ENCODE measurements around the gene SLC12A7.
"Not testable (repeated sequence)": the region's sequence is repeated elsewhere in the genome, so short reads cannot be mapped to it uniquely, and the experiment has no call there.

Gene SLC12A7

GRCh38 chr5:1140171-1140817 lies 28.4 kb upstream of the SLC12A7 start:
- DNase-seq: peak; percentile 99

DNA sequence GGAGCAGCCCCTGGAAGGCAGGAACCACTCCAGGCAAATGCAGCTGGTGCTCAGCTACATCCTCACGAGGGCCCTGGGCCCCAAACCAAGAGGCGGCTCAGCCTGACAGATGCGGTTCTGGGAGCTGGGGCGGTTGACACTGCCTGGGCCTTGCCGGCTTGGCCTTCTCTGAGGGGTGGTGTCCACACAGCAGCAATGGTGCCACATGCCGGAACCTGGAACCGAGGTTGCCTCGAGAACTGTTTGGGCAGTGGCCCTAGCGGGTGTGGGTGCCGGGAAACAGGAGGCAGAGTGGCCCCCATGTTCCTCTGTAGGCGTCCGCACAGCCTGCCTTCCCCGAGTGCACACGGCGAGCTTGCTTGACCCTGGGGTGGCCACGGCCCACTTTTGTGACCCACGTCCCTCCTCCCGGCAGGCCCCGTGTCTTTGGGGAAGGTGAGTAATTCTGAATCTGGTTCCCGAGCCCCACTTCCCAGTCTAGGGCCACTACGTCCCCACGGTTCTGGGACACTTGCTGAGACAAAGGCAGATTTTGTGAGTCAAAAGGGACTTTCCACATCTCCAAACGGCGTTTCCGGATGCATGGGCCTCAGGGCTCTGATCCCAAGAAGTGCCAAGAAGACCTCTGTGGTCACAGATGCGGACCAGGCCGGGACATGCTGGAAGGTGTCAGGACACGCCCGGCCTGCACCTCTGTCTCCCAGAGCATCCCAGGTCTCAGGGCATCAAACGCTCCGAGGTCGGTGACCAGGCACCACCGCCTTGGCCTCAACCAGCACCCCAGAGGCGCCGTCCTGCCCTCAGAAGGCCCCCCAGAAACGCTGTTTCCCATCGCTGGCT lies 27.7 kb upstream of the SLC12A7 start:
- no peak for DNase-seq

GRCh38 chr5:1138445-1139245 lies 26.8 kb upstream of the SLC12A7 start:
- DNase-seq: no peak

DNA sequence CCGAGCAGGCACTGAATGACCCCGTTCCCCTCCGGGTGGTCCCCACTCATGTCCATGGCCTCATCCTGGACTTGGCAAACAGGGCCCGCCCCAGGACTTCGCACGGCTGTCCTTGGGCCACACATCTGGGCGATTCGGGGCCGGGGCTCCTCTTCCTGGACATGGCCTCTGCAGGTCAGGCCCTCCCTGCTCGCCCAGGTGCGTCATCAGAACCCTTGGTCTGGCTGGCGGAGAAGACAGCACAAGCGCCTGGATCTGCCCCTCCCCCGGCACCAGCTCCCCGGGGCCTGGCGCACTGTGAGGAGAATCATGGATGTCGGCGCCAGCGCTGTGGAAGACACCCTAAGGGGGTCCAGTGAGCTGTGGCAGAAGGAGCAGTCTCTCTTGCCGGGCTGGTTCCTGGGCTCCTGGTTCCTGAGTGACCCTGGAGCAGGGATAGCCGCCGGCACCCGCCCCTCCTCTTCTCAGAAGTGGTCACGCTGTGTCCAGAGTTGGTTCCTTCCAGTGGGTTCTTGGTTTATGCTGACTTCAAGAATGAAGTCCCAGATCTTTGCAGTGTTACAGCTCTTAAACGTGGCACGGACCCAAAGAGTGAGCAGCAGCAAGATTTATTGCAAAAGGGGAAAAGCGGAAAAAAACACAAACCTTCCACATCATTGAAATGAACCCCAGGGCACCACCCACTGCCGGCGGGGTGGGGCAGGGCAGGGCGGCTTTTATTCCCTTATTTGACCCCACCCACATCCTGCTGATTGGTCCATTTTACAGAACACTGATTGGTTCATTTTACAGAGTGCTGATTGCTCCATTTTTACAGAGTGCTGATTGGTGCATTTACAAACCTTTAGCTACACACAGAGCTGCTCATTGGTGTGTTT lies 25.9 kb upstream of the SLC12A7 start:
- no peak for DNase-seq

DNA sequence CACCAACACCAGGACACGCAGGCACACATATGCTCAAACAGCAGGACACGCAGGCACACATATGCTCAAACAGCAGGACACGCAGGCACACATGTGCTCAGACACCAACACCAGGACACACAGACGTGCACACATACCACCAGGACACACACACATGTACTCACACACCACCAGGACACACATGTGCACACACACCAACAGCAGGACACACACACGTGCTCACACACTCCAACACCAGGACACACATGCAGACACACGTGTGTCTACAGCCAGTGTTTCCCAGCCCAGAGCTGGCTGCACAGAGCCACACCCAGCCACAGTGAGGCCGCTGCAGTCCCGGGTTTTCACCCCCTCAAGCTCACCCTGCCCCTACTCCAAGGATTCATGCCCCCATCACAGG lies 25.0 kb upstream of the SLC12A7 start:
- no peak for DNase-seq

- DNase-seq: peak; percentile 78
These were observed 24.0 kb upstream of the SLC12A7 start for GRCh38 chr5:1135696-1136525.

GRCh38 chr5:1134478-1134877 lies 22.6 kb upstream of the SLC12A7 start:
- peak; percentile 38 for DNase-seq

DNA sequence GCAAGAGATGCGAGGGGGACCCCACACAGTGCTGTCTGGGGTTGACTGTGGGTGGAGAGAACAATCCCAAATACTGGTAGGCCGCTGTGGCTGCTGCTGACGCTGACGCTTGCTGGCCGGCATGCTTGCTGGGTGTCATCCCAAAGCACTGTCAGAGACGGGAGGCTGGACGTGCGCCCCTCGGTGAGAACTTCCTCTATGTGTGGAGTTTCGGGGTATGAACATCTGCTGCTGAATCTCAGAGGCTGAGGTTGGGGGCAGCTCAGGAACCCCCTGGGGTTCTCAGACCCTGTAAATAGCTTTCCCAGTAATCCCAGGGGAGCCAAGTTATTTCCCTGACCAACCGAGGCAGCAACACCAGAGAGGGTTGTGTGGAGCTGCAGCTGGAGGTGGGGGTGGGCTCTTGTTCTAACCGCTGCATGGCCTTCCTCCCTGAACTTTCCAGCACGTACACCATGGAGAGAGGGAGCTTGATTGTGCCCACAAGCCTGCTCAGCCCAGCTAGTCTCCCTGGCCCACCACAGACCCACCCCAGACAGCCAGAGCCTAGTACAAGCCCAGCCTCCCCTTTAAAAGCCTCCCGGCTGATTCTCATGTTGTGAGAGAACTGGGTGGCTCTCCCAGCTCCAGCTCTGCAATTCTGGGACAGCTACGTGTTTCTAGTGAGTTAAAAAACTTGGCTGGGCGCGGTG lies 21.8 kb upstream of the SLC12A7 start:
- no peak for DNase-seq

GRCh38 chr5:1133108-1133507 lies 21.2 kb upstream of the SLC12A7 start:
- no peak for DNase-seq

GRCh38 chr5:1132570-1132969 lies 20.7 kb upstream of the SLC12A7 start:
- DNase-seq: no peak

DNA sequence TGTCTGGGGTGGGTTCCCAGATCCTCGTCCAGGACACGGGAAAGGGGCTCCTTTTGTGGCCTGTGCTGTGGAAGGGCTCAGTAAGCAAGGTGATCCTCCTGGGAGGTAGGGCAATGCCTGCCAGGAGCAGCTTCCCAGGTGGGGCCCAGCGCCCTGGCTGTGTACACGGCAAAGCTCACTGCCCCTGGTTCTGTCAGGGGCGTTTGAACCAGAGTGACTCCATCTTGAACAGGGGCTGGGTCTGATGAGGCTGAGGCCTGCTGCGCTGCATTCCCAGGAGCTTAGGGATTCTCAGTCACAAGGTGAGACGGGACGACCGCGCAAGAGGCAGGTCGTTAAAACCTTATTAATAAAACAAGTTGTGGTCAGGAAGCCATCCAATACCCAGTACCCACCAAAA lies 19.9 kb upstream of the SLC12A7 start:
- DNase-seq: no peak

GRCh38 chr5:1131191-1131621 lies 19.3 kb upstream of the SLC12A7 start:
- DNase-seq: no peak

DNA sequence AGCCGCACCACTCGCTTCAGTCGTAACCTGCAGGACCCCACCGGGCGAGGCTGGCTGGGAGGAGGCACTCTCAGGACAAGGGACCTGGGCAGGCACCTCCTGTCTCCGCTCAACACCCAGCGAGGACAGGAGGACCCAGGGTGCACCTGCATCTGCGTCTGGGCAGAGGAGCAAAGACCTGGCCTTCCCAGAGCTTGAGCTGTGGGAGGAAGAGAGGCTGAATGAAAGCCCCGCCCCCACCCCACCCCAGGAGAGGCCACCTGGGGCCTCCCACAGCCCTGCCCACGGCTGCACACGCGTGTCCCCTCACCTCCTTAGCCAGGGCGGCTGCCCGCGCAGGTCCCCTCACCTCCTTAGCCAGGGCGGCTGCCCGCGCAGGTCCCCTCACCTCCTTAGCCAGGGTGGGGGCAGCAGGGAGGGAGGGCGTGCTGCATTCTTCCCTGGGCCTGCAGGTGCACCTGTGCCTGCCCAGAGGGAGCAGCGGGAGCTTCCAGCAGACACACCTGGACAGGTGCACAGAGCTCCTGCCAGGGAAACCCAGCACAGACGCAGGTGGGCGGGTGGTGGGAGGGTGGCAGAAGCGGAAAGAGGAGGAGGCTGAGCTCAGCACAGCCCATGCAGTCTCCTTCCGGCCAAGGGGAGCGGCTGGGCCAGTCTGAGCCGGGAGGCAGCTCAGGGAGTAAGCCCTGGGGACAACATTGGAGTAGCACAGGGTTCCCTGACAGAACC lies 18.5 kb upstream of the SLC12A7 start:
- DNase-seq: peak; percentile 98

DNA sequence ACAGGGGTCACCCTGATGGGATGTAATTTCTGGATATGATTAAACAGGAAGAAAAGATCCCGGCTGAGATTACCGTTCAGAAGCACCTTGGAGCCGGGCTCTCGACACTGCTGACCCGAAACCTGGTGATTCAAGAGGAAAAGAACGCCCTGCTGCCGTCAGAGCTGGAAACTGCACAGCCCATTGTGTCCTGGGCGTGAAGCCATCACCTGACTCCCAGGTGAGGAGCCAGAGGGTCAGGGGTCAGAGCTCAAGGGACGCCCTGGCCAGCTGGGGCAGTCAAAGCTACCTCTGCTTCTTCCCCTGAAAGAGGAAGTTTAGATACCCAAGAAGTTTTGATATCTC lies 17.8 kb upstream of the SLC12A7 start:
- no peak for DNase-seq

- DNase-seq: no peak
These were observed 17.3 kb upstream of the SLC12A7 start for GRCh38 chr5:1128977-1129710.

GRCh38 chr5:1127959-1128785 lies 16.3 kb upstream of the SLC12A7 start:
- peak; percentile 36 for DNase-seq

DNA sequence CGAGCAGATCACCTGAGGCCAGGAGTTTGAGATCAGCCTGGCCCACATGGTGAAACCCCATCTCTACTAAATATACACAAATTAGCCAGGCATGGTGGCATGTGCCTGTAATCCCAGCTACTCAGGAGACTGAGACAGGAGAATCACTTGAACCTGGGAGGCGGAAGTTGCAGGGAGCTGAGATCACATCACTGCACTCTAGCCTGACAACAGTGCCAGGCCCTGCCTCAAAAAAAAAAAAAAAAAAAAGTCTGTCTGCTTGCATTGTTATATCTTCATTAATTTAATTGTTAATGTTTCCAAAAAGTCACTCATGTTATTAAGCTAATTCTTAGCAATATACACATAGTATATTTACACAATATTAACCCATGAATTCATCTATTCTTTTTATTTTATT lies 13.8 kb upstream of the SLC12A7 start:
- not testable (repeated sequence) for DNase-seq

DNA sequence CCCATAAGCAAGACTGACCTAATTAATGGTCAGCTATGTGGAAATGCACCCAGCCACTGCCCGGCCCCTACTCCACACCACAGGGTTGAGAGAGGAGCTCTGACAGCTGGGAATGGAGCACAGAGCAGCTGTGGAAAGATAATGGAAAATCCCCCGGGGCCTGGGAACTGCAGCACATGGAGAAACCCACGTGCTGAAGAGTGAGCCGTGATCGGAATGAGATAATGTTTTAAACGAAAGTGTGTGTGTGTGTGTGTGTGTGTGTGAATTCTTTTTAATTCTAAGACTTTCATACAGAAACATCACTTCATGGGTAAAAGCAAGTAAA lies 13.1 kb upstream of the SLC12A7 start:
- DNase-seq: no peak
